Glutamatergic neuron (in vitro differentiated cells): ENCODE results near the gene RAB17. TPM values are rescaled to one million over a fixed set of nuclear protein-coding genes. Genes with fewer than 3 reads are reported as not detected.

Source experiments
- DNase-seq: peaks from one replicate; pipeline ENCODE4 v3.0.0; 2022
- H3K27ac Mint-ChIP-seq: one replicate; pipeline ENCODE4 v1.8.0; 2020; ENCODE audit warnings: mild to moderate bottlenecking, mixed read lengths, inconsistent platforms; ENCODE audit not compliant: unreplicated experiment
- H3K27me3 Mint-ChIP-seq: one replicate; pipeline ENCODE4 v1.8.0; 2020; ENCODE audit warnings: mild to moderate bottlenecking, moderate library complexity, mixed read lengths, inconsistent platforms; ENCODE audit not compliant: unreplicated experiment
- H3K36me3 Mint-ChIP-seq: one replicate; pipeline ENCODE4 v1.8.0; 2020; ENCODE audit warnings: mild to moderate bottlenecking, mixed read lengths, inconsistent platforms; ENCODE audit not compliant: unreplicated experiment
- H3K4me1 Mint-ChIP-seq: one replicate; pipeline ENCODE4 v1.8.0; 2020; ENCODE audit warnings: mild to moderate bottlenecking, low read depth, mixed read lengths, inconsistent platforms; ENCODE audit not compliant: unreplicated experiment
- H3K4me3 Mint-ChIP-seq: one replicate; pipeline ENCODE4 v1.8.0; 2020; ENCODE audit warnings: mild to moderate bottlenecking, mixed read lengths, inconsistent platforms; ENCODE audit not compliant: unreplicated experiment
- H3K9me3 Mint-ChIP-seq: one replicate; pipeline ENCODE4 v1.8.0; 2020; ENCODE audit warnings: mild to moderate bottlenecking, moderate library complexity, mixed read lengths, inconsistent platforms; ENCODE audit not compliant: unreplicated experiment
- CTCF ChIP-seq: fragments of 200-600 bp; sonication (generic); IDR thresholded peaks from one replicate; pipeline ENCODE4 v1.5.0; 2021; ENCODE audit not compliant: partially characterized antibody, unreplicated experiment
- total RNA-seq: library from RNA; stranded (reverse); fragmentation: NEBNext Ultra II Directional; extraction: Animal tissue kit (Norgen Biotek cat#: 25700); gene quantifications from one replicate; pipeline ENCODE4 v1.2.1, GENCODE V29; 2021; ENCODE audit not compliant: unreplicated experiment

The RAB17 gene
- total RNA-seq, 1 donor from 2014 or later = not detected

- Mint-ChIP-seq H3K4me3 (no peak overlapping the region), H3K27me3 (no peaks in the 10 kb centered on the region), H3K27ac (no peak overlapping the region), H3K36me3 (no peaks in the 10 kb centered on the region), H3K9me3 (peaks cover 4% of the 10 kb centered on the region), H3K4me1 (no peaks in the 10 kb centered on the region)
- no peak for TF ChIP-seq CTCF
- no peak for DNase-seq
These were observed 21.5 kb downstream of the RAB17 start for GRCh38 chr2:237569041-237569440.

- no peak for DNase-seq
- Mint-ChIP-seq H3K9me3 (peaks cover 4% of the 10 kb centered on the region), H3K27ac (no peak overlapping the region)
These were observed 22.3 kb downstream of the RAB17 start for GRCh38 chr2:237568121-237568660.

GRCh38 chr2:237567276-237568029 lies 23.1 kb downstream of the RAB17 start:
- Mint-ChIP-seq H3K4me1 (peaks cover 4% of the 10 kb centered on the region), H3K36me3 (no peaks in the 10 kb centered on the region), H3K9me3 (peaks cover 5% of the 10 kb centered on the region), H3K27ac (no peak overlapping the region), H3K4me3 (no peak overlapping the region), H3K27me3 (no peaks in the 10 kb centered on the region)
- TF ChIP-seq CTCF = no peak
- no peak for DNase-seq

More at GRCh38 chr2:237568121-237568660, 22.3 kb downstream of the RAB17 start:
- TF ChIP-seq CTCF = no peak
- Mint-ChIP-seq H3K27me3 (no peaks in the 10 kb centered on the region), H3K4me1 (peaks cover 1% of the 10 kb centered on the region), H3K4me3 (no peak overlapping the region), H3K36me3 (no peaks in the 10 kb centered on the region)

- DNase-seq = no peak
- Mint-ChIP-seq H3K27ac (no peak within 1 kb of the TSS), H3K9me3 (peaks cover 5% of the 10 kb centered on the region), H3K27me3 (no peaks in the 10 kb centered on the region), H3K4me1 (peaks cover 4% of the 10 kb centered on the region), H3K4me3 (no peak within 1 kb of the TSS), H3K36me3 (no peaks in the 10 kb centered on the region)
- no peak for TF ChIP-seq CTCF
These were observed 23.9 kb downstream of the RAB17 start, which contains the start of gene PRLH for GRCh38 chr2:237566401-237567235. PRLH (plus strand) TSS chr2:237566574; CDS start chr2:237566574, 0 bp downstream.
